GM12891 (cell line): ENCODE results near the gene IL17D.
"Not testable (repeated sequence)": the region's sequence is repeated elsewhere in the genome, so short reads cannot be mapped to it uniquely, and the experiment has no call there.

Source experiments
- DNase-seq: peaks from one replicate; pipeline ENCODE4 v3.0.0; 2011; ENCODE audit warnings: low spot score; ENCODE audit not compliant: insufficient read length
- FAIRE-seq: peaks from 2 replicates; lab custom pipeline; 2011; peaks lifted over from hg19 to GRCh38; lab: Jason Lieb, UNC
- PAX5 ChIP-seq: IDR thresholded peaks from 2 replicates; pipeline ENCODE4 v1.6.1; 2011; ENCODE audit warnings: low read length, moderate library complexity, mild to moderate bottlenecking; ENCODE audit not compliant: insufficient read depth, severe bottlenecking
- POLR2A ChIP-seq: IDR thresholded peaks from 2 replicates; pipeline ENCODE4 v1.6.1; 2011; ENCODE audit warnings: low read depth, low read length, control low read depth
- POLR2AphosphoS5 ChIP-seq: IDR thresholded peaks from 2 replicates; pipeline ENCODE4 v1.6.1; 2011; ENCODE audit warnings: low read depth, low read length, control low read depth
- POU2F2 ChIP-seq: IDR thresholded peaks from 2 replicates; pipeline ENCODE4 v1.6.1; 2011; ENCODE audit warnings: low read depth, mild to moderate bottlenecking, control low read depth, low read length, moderate library complexity
- SPI1 ChIP-seq: IDR thresholded peaks from 2 replicates; pipeline ENCODE4 v1.6.1; 2011; ENCODE audit warnings: low read depth, low read length, control low read depth
- TAF1 ChIP-seq: IDR thresholded peaks from 2 replicates; pipeline ENCODE4 v1.6.1; 2011; ENCODE audit warnings: low read depth, low read length, control low read depth

IL17D gene

GRCh38 chr13:20727856-20728255 lies 24.4 kb downstream of the IL17D start:
- FAIRE-seq, result no peak
- DNase-seq, result no peak
- TF ChIP-seq POU2F2 (no peak), TAF1 (no peak), PAX5 (no peak)

- no peak for FAIRE-seq
- DNase-seq, result no peak
- TF ChIP-seq POLR2A, result no peak
- TF ChIP-seq POU2F2, result no peak
- no peak for TF ChIP-seq PAX5
- no peak for TF ChIP-seq TAF1
- no peak for TF ChIP-seq SPI1
- no peak for TF ChIP-seq POLR2AphosphoS5
Measured at GRCh38 chr13:20728579-20729311, 25.2 kb downstream of the IL17D start.

GRCh38 chr13:20729633-20730585 lies 26.4 kb downstream of the IL17D start:
- FAIRE-seq, result no peak
- no peak for DNase-seq
- no peak for TF ChIP-seq POLR2AphosphoS5
- TF ChIP-seq POLR2A, result no peak
- TF ChIP-seq POU2F2, result no peak
- no peak for TF ChIP-seq SPI1
- TF ChIP-seq PAX5, result no peak
- TF ChIP-seq TAF1, result no peak

GRCh38 chr13:20738616-20739015 lies 35.1 kb downstream of the IL17D start:
- DNase-seq (no peak), FAIRE-seq (no peak)
- no peak for TF ChIP-seq POLR2AphosphoS5
- no peak for TF ChIP-seq PAX5
- no peak for TF ChIP-seq POU2F2
- no peak for TF ChIP-seq SPI1
- TF ChIP-seq TAF1, result no peak
- TF ChIP-seq POLR2A, result no peak

DNA sequence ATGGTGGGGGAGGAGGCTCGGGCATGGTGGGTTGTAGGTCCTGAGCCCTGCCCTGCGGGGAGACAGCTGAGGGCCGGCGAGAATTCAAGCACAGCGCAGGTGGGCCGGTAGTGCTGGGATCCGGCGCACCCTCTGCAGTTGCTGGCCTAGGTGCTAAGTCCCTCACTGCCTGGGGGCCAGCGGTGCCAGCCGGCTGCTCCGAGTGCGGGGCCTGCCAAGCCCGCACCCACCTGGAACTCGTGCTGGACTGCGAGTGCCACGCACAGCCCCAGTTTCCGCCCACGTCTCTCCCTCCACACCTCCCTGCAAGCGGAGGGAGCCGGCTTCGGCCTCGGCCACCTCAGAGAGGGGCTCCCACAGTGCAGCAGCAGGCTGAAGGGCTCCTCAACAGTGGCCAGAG lies 36.5 kb downstream of the IL17D start:
- DNase-seq (no peak), FAIRE-seq (no peak)
- no peak for TF ChIP-seq SPI1
- no peak for TF ChIP-seq TAF1

GRCh38 chr13:20743830-20744404 lies 40.4 kb downstream of the IL17D start:
- FAIRE-seq, DNase-seq: not testable (repeated sequence)

GRCh38 chr13:20749377-20749776 lies 45.9 kb downstream of the IL17D start:
- TF ChIP-seq POLR2AphosphoS5 (no peak), PAX5 (no peak), POLR2A (no peak), SPI1 (no peak), POU2F2 (no peak), TAF1 (no peak)
- FAIRE-seq (no peak), DNase-seq (no peak)

DNA sequence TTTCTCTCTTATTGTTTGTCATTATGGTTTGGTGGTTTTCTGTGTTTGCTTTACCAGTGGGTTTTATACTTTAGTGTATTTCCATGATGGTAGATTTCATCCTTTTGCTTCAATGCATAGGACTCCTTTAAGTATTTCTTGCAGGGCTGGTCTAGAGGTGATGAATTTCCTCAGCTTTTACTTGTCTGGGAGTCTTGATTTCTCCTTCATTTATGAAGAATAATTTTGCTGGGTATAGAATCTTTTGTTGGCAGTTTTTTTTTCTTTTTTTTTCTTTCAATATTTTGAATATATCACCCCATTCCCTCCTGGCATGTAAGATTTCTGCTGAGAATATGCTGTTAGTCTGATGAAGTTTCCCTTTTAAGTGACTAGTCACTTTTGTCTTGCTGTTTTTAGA lies 50.5 kb downstream of the IL17D start:
- no peak for FAIRE-seq
- TF ChIP-seq POU2F2 (no peak), POLR2A (no peak), POLR2AphosphoS5 (no peak), SPI1 (no peak), PAX5 (no peak), TAF1 (no peak)
- no peak for DNase-seq

DNA sequence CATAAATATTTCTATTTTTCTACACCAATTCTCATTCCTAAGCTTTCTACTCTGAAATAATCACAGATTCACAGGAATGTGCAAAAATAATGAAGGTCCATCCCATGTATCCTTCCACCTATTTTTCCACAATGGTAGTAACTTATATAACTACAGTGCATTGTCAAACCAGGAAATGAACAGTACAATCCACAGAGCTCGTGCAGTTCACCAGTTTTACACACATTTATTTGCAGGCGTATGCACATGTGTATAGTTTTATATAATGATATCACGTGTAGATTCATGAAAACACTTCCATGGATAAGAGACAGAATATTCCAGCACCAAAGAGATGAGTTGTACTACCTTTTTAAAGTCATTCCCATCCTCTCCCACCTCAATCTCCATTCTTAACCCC lies 57.4 kb downstream of the IL17D start:
- no peak for FAIRE-seq
- no peak for DNase-seq
- no peak for TF ChIP-seq TAF1
- no peak for TF ChIP-seq POLR2AphosphoS5
- no peak for TF ChIP-seq SPI1
- TF ChIP-seq POLR2A, result no peak
- TF ChIP-seq POU2F2, result no peak
- TF ChIP-seq PAX5, result no peak

GRCh38 chr13:20767309-20767943 lies 63.9 kb downstream of the IL17D start:
- FAIRE-seq (no peak), DNase-seq (no peak)
- TF ChIP-seq SPI1 (no peak), POLR2AphosphoS5 (no peak), PAX5 (no peak), POLR2A (no peak), TAF1 (no peak), POU2F2 (no peak)
